CD14-positive monocyte (primary cell): ENCODE data around the gene USP17L11. TPM values are rescaled to one million over a fixed set of nuclear protein-coding genes. Genes with fewer than 3 reads are reported as not detected.
"Not testable (repeated sequence)": the region's sequence is repeated elsewhere in the genome, so short reads cannot be mapped to it uniquely, and the experiment has no call there.

Experiments used
- DNase-seq, 3 donors: peaks; one replicate each; pipeline ENCODE4 v3.0.0-alpha.2; 2011 to 2022
- H2AFZ ChIP-seq: 2 replicates; pipeline ENCODE4 v1.6.0; 2012; ENCODE audit warnings: mild to moderate bottlenecking, low read depth, low read length, inconsistent platforms; ENCODE audit not compliant: insufficient read depth, poor library complexity, severe bottlenecking
- H3K27ac ChIP-seq, 2 donors: 1 replicate in 1 of 2; 2 replicates in 1 of 2; pipeline ENCODE4 v1.5.1; 2012 to 2013; ENCODE audit warnings: low read length in 2 of 2, control low read depth in 1 of 2, inconsistent platforms in 1 of 2, low read depth in 1 of 2, mild to moderate bottlenecking in 1 of 2
- H3K27me3 ChIP-seq, 2 donors: one replicate each; pipeline versions ENCODE4 v1.6.0 to v1.6.1; 2011 to 2013; ENCODE audit warnings: low read length in 2 of 2; ENCODE audit not compliant: control insufficient read depth in 2 of 2, insufficient read depth in 2 of 2
- H3K36me3 ChIP-seq, 2 donors: replicated peaks in 1 of 2; 1 replicate in 1 of 2; 2 replicates in 1 of 2; pipeline versions ENCODE4 v1.5.1 to v1.6.1; 2012 to 2013; ENCODE audit warnings: low read length in 2 of 2, control low read depth in 1 of 2, inconsistent platforms in 1 of 2, mild to moderate bottlenecking in 1 of 2; ENCODE audit not compliant: insufficient read depth in 2 of 2, control insufficient read depth in 1 of 2
- H3K4me1 ChIP-seq, 2 donors: 1 replicate in 1 of 2; 2 replicates in 1 of 2; pipeline versions ENCODE4 v1.5.1 to v1.6.1; 2012 to 2013; ENCODE audit warnings: low read length in 2 of 2, control low read depth in 1 of 2, inconsistent platforms in 1 of 2, mild to moderate bottlenecking in 1 of 2, moderate library complexity in 1 of 2; ENCODE audit not compliant: insufficient read depth in 2 of 2, control insufficient read depth in 1 of 2
- H3K4me2 ChIP-seq: replicated peaks from 2 replicates; pipeline ENCODE3; 2012; ENCODE audit warnings: low read length, moderate library complexity, mild to moderate bottlenecking; ENCODE audit not compliant: poor library complexity, severe bottlenecking; ENCODE audit errors: extremely low read depth
- H3K4me3 ChIP-seq, 3 experiments: fragments of 200-600 bp in 1 of 3; sonication (generic) in 1 of 3; replicated peaks in 1 of 3; 1 replicate in 2 of 3; 2 replicates in 1 of 3; pipeline ENCODE4 v1.5.1; 2011 to 2013; ENCODE audit warnings: low read length in 3 of 3, mild to moderate bottlenecking in 3 of 3, control low read depth in 2 of 3, low read depth in 2 of 3, inconsistent platforms in 1 of 3, moderate library complexity in 1 of 3
- H3K79me2 ChIP-seq: 2 replicates; pipeline ENCODE4 v1.6.0; 2012; ENCODE audit warnings: mild to moderate bottlenecking, control low read depth, inconsistent platforms, low read length, moderate library complexity; ENCODE audit not compliant: insufficient read depth
- H3K9ac ChIP-seq: 2 replicates; pipeline ENCODE4 v1.6.0; 2017; ENCODE audit warnings: low read length, mild to moderate bottlenecking; ENCODE audit not compliant: insufficient read depth, poor library complexity, severe bottlenecking
- H3K9me3 ChIP-seq, 2 donors: replicated peaks in 1 of 2; 1 replicate in 1 of 2; 2 replicates in 1 of 2; pipeline versions ENCODE4 v1.5.1 to v1.6.1; 2012 to 2013; ENCODE audit warnings: low read length in 2 of 2, control low read depth in 1 of 2; ENCODE audit not compliant: control insufficient read depth in 1 of 2, insufficient read depth in 1 of 2
- H4K20me1 ChIP-seq: 2 replicates; pipeline ENCODE4 v1.6.0; 2012; ENCODE audit warnings: mild to moderate bottlenecking, low read length, control low read depth, moderate library complexity; ENCODE audit not compliant: insufficient read depth
- H3K27ac Mint-ChIP-seq, 7 donors: one replicate each; pipeline ENCODE4 v1.8.0; 2020; ENCODE audit warnings: mild to moderate bottlenecking in 7 of 7, mixed read lengths in 7 of 7, moderate library complexity in 6 of 7, inconsistent platforms in 2 of 7
- H3K27me3 Mint-ChIP-seq, 3 donors: one replicate each; pipeline ENCODE4 v1.8.0; 2021 to 2022; ENCODE audit warnings: low read depth in 3 of 3, mild to moderate bottlenecking in 3 of 3, mixed read lengths in 3 of 3, moderate library complexity in 3 of 3, inconsistent platforms in 1 of 3
- H3K36me3 Mint-ChIP-seq, 2 donors: one replicate each; pipeline ENCODE4 v1.8.0; 2020; ENCODE audit warnings: mixed read lengths in 2 of 2, inconsistent platforms in 1 of 2, mild to moderate bottlenecking in 1 of 2
- H3K4me1 Mint-ChIP-seq: one replicate; pipeline ENCODE4 v1.8.0; 2020; ENCODE audit warnings: mild to moderate bottlenecking, mixed read lengths
- H3K4me3 Mint-ChIP-seq, 2 donors: one replicate each; pipeline ENCODE4 v1.8.0; 2020; ENCODE audit warnings: mild to moderate bottlenecking in 2 of 2, mixed read lengths in 2 of 2, moderate library complexity in 1 of 2
- H3K9me3 Mint-ChIP-seq, 7 donors: one replicate each; pipeline ENCODE4 v1.8.0; 2020 to 2022; ENCODE audit warnings: mixed read lengths in 7 of 7, mild to moderate bottlenecking in 6 of 7, moderate library complexity in 6 of 7, inconsistent platforms in 2 of 7
- WGBS: methylation state at CpG from one replicate; pipeline ENCODE4 v1.1.5; 2013; ENCODE audit warnings: missing lambda C conversion rate; ENCODE audit not compliant: insufficient coverage; 5-methylcytosine and 5-hydroxymethylcytosine counted together
- intact Hi-C, 2 donors: fragments of 100-400 bp; cut with micrococcal nuclease; formaldehyde crosslinking; loops; one replicate each; pipeline versions ENCODE4 v1.15.0 to v1.15.1; 2023
- polyA plus RNA-seq, 3 donors: library from polyadenylated mRNA; depleted of rRNA in 1 of 3; unstranded in 2 of 3; stranded (reverse) in 1 of 3; fragments of 300-500 nt in 2 of 3; fragments of >200 nt in 1 of 3; fragmentation: Illumina TruSeq in 2 of 3; gene quantifications; 1 replicate in 2 of 3; 2 replicates in 1 of 3; pipeline ENCODE4 v1.2.3, GENCODE V29; 2012 to 2021

Gene USP17L11
- polyA plus RNA-seq, 3 donors, result not detected

DNA sequence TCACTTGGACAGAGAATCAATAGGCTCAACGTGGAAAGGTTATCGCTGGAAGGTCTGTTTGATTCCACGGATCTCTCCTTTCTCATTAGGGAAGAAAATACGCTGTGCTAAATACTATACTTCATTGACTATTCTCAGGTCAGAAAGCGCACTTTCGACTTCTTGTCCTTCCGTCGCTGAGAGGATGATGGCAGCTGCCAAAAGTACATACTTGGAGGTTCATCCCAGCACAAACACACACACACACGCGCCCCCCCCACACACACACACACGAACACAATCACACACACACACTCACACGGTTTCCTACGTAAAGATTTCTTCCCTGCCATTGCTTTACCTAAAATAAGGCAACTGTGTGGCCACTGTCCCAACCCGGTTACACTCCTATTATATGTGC is 504 bp upstream of the USP17L11 start:
- H3K4me1 ChIP-seq, H3K9me3 Mint-ChIP-seq, H3K27ac ChIP-seq, H4K20me1 ChIP-seq, H3K36me3 Mint-ChIP-seq, intact Hi-C loops, H3K4me3 Mint-ChIP-seq, H3K9me3 ChIP-seq, H2AFZ ChIP-seq, H3K9ac ChIP-seq, DNase-seq, H3K27me3 Mint-ChIP-seq, H3K79me2 ChIP-seq, H3K27ac Mint-ChIP-seq, H3K4me3 ChIP-seq, H3K27me3 ChIP-seq, H3K4me2 ChIP-seq, H3K36me3 ChIP-seq, H3K4me1 Mint-ChIP-seq: not testable (repeated sequence)
- WGBS, result 93% methylated on average over 5 of the region's 14 CpGs

DNA sequence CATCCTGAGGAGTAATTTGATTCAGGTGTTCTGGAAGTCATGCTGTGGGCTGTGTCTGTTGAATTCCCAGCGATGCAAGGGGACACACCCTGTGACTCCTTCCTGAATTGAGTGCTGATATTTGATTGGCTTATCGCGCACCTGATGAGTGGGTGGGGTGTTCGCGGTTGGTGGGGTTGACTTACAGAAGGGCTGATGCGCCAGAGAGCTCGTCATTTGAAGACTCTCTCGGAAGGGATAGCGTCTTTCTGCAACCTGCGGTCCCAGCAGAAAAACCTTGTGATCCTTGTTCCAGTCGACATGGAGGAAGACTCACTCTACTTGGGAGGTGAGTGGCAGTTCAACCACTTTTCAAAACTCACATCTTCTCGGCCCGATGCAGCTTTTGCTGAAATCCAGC is 4.6 kb downstream of the USP17L11 start, which contains the start of gene USP17L12:
Gene USP17L12 (plus strand): TSS at position 301 of the 400 bp plus-strand sequence. CDS start 0 bp downstream, at position 301.
- WGBS, result no CpG with 5 or more reads among the region's 13 CpGs
- H3K36me3 ChIP-seq, H3K27ac Mint-ChIP-seq, H3K36me3 Mint-ChIP-seq, H3K9me3 Mint-ChIP-seq, H3K4me3 ChIP-seq, H3K79me2 ChIP-seq, H3K4me1 Mint-ChIP-seq, H3K4me3 Mint-ChIP-seq, H3K9me3 ChIP-seq, H3K27me3 Mint-ChIP-seq, H3K9ac ChIP-seq, intact Hi-C loops, H3K4me2 ChIP-seq, H2AFZ ChIP-seq, H3K27ac ChIP-seq, H4K20me1 ChIP-seq, H3K27me3 ChIP-seq, H3K4me1 ChIP-seq, DNase-seq: not testable (repeated sequence)

DNA sequence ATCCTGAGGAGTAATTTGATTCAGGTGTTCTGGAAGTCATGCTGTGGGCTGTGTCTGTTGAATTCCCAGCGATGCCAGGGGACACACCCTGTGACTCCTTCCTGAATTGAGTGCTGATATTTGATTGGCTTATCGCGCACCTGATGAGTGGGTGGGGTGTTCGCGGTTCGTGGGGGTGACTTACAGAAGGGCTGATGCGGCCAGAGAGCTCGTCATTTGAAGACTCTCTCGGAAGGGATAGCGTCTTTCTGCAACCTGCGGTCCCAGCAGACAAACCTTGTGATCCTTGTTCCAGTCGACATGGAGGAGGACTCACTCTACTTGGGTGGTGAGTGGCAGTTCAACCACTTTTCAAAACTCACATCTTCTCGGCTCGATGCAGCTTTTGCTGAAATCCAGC is 9.4 kb downstream of the USP17L11 start, which contains the start of gene USP17L13:
Gene USP17L13 (plus strand): TSS at position 301 of the 400 bp plus-strand sequence. CDS start 0 bp downstream, at position 301.
- DNase-seq, H3K36me3 Mint-ChIP-seq, H3K9me3 Mint-ChIP-seq, H3K4me2 ChIP-seq, H2AFZ ChIP-seq, H3K79me2 ChIP-seq, H3K27me3 Mint-ChIP-seq, H3K4me1 Mint-ChIP-seq, intact Hi-C loops, H3K4me3 ChIP-seq, H3K36me3 ChIP-seq, H3K27ac ChIP-seq, H3K4me1 ChIP-seq, H3K9ac ChIP-seq, H3K27me3 ChIP-seq, H3K4me3 Mint-ChIP-seq, H3K27ac Mint-ChIP-seq, H3K9me3 ChIP-seq, H4K20me1 ChIP-seq: not testable (repeated sequence)
- no CpG with 5 or more reads among the region's 14 CpGs for WGBS

DNA sequence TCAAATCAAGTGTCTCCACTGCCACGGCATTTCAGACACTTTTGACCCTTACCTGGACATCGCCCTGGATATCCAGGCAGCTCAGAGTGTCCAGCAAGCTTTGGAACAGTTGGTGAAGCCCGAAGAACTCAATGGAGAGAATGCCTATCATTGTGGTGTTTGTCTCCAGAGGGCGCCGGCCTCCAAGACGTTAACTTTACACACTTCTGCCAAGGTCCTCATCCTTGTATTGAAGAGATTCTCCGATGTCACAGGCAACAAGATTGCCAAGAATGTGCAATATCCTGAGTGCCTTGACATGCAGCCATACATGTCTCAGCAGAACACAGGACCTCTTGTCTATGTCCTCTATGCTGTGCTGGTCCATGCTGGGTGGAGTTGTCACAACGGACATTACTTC is 15.0 kb downstream of the USP17L11 start:
- H3K4me2 ChIP-seq, H3K36me3 Mint-ChIP-seq, H3K27ac ChIP-seq, DNase-seq, H3K9ac ChIP-seq, H3K27ac Mint-ChIP-seq, H3K9me3 ChIP-seq, H3K4me3 Mint-ChIP-seq, H3K79me2 ChIP-seq, H3K4me3 ChIP-seq, H3K27me3 ChIP-seq, H2AFZ ChIP-seq, H3K36me3 ChIP-seq, H3K4me1 ChIP-seq, H3K9me3 Mint-ChIP-seq, intact Hi-C loops, H3K27me3 Mint-ChIP-seq, H3K4me1 Mint-ChIP-seq, H4K20me1 ChIP-seq: not testable (repeated sequence)
- no CpG with 5 or more reads among the region's 8 CpGs for WGBS
